ENCODE data around the gene VPS4B.

Gene VPS4B

GRCh38 chr18:63422087-63422863, at the start of gene VPS4B:
Gene VPS4B (minus strand): TSS chr18:63422476. CDS start chr18:63422259, 217 bp downstream.
- peak; percentile 99 for DNase-seq

DNA sequence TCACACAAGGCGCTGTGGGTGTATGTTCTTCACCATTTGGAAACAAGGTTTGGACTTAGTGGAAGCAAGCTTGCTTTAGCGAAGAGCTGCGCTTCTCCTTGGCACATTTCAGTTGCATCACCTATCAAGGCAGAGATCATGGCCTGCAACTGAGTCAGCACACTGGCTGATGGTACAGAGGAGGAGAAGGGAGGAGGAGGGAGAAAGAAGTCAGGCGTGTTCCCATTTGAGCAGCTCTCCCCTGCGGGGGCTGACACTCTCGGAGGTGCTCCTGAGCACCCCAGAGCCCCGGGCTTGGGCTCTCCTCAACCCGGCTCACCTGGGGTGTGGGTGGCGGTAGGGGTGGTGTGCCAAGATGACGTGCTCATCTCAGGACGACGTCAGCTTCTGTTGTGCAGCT, 48.5 kb upstream of the VPS4B start:
- no peak for DNase-seq

DNA sequence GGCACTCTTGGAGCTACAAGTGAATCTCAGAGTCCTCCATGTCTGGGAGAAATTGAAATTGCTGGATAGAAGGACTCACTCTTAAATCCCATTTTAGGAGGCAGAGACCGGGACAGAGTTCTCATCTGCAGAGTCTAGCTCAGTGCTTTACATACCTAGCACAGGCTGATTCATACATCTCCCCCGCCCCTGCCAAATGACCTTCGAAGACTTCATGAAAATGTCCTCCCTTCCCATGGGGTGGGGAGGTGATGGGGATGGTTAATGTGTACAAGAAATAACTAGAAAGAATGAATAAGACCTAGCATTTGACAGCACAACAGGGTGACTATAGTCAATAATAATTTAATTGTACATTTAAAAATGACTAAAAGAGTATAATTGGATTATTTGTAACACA, 46.3 kb upstream of the VPS4B start:
- DNase-seq = no peak

DNA sequence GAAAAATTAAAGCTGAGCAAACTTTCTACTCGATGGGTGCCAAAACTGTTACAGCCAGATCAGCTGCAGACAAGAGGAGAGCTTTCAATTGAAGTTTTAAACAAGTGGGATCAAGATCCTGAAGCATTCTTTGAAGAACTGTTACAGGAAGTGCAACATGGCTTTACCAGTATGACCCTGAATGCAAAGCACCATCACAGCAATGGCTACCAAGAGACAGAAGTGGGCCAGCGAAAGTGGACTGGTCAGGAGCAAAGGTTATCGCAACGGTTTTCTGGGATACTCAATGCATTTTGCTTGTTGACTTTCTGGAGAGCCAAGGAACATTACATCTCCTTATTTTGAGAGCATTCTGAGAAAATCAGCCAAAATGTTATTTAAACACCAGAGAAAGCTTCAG, 45.4 kb upstream of the VPS4B start:
- no peak for DNase-seq

DNA sequence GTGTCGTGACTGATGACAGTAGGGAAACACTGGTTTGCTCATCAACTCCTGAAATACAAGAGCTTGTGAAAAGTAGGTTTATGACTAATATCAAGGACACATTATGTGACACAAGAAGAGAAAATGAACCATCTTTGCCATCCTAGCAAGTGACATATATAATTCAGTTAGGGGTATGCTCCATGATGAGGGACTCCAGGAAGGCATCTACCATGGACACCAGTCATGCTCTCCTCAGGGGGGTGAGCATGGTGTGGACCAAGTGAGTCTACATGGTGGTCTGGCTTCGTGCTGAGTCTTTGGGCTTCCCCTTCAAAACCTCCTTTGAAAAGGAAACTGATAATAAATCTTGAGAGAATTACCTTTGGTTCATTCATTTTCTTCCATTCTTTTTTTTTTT, 42.8 kb upstream of the VPS4B start:
- no peak for DNase-seq

- DNase-seq = no peak
These were observed 42.2 kb upstream of the VPS4B start for GRCh38 chr18:63464434-63464833.

GRCh38 chr18:63460414-63460813, 38.1 kb upstream of the VPS4B start:
- DNase-seq = no peak

DNA sequence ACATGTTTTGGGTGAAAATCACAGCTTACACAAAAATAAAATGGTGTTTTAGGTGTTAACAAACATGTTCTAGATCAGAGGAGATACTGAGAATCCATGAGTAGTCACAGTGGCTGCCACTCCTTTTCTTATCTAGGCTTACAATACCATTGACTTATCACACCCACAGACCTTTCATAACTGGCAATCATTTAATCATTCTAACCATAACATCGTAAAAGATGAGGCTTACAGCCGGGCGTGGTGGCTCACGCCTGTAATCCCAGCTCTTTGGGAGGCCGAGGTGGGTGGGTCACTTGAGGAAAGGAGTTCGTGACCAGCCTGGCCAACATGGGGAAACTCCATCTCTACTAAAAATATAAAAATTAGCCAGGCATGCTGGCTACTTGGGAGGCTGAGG, 35.7 kb upstream of the VPS4B start:
- peak; percentile 48 for DNase-seq

GRCh38 chr18:63454497-63454896, 32.2 kb upstream of the VPS4B start:
- DNase-seq = no peak

DNA sequence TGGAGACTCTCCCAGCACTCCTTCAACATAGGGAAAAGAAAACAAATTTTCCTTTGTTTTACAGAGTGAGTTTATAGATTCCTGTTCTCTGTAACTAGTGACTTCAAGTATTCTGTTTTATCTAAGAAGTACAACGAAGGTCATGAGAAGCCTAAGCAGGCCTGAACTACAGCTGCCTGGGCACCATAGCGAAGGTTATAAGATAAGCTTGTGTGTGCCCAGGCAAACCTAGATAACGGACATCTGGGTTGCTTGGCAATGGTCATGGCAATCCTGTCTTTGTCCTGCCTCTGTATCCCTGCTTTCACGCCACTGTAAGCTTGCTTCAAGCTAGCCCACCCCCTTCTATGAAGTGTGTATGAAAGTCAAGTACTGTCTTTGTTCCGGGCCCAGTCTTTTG, 30.5 kb upstream of the VPS4B start:
- DNase-seq = peak; percentile 79

DNA sequence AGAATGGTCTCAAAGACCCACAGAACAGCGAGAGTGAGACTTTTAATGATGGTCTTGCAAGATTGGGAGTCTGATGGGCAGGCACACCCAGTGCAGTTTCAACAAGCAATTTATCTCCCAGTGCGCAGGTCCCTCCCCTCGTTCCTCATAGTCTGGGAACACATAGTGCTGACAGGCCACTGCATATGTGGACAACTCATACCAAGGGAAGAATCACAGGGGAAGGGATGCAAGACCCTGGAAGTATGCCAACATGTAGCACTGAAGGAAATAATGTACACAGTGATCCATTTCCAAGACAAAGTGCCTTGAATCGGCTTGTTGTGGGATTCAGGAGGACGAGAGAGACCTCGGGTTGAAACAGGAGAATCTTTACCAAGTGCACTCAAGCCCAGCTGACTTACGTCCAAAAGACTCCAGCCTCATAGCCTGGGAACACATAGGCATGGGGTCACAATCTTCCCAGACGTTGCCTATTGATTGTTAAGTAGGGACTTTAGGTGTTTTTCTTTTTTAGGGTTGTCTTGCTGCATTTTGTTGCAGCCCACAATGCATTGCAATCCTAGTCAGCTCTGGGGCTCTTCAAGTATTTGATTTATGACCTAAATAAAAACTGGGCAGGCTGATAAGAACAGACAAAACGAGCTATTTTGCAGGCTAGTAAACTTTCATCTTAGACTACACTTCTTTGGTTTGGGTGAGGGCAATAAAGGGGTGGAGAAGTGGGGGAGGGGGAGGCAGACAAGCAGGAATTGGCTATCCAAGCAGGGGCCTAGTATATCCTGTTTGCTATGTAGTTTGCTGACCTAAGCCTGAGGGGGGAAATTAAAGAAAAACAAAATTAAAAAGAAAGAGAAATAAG, 29.8 kb upstream of the VPS4B start:
- DNase-seq = peak; percentile 59

- DNase-seq = no peak
These were observed 27.1 kb upstream of the VPS4B start for GRCh38 chr18:63449426-63449825.

GRCh38 chr18:63447066-63447465, 24.8 kb upstream of the VPS4B start:
- no peak for DNase-seq

- no peak for DNase-seq
These were observed 24.0 kb upstream of the VPS4B start for GRCh38 chr18:63446266-63446665.

DNA sequence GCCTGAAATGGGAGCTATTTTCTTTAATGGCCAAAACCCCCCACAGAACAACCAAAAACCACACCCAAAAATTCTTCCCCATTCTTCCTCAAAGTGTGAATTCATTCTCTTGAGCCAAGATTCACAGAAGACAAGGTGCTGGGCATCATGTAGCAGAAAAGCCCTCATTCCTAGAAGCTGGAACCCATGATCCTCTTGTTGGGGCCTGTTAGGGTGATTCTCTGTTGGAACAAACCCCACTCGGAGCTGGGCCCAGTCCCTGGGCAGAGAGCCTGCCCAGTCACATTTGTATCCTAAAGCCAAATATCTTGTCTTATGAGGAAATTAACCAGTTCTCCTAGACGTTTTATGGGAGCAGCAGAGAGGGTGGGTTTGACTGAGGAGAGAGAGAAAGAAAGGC, 22.8 kb upstream of the VPS4B start:
- DNase-seq = no peak

- DNase-seq = peak; percentile 17
These were observed 22.3 kb upstream of the VPS4B start for GRCh38 chr18:63444580-63444979.

- DNase-seq = no peak
These were observed 21.6 kb upstream of the VPS4B start for GRCh38 chr18:63443829-63444228.

DNA sequence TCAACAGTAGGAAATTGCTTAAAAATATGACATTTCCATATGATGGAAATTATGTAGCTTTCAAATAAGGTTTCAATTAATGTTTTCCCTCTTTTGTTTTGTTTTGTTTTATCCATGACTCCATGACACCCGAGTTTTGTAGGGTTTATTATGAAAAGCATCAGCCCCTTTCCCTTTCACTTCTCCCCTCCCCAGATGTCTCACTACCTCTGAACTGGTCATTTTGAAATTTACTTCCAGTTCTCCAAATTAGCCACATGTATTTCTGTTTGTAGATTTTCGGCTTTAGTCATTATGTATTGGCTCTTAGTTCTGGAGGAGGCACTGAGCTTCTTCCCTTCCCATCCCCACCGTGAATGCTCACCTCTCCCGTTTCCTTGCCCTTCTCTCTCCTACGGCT, 18.6 kb upstream of the VPS4B start:
- DNase-seq = no peak

DNA sequence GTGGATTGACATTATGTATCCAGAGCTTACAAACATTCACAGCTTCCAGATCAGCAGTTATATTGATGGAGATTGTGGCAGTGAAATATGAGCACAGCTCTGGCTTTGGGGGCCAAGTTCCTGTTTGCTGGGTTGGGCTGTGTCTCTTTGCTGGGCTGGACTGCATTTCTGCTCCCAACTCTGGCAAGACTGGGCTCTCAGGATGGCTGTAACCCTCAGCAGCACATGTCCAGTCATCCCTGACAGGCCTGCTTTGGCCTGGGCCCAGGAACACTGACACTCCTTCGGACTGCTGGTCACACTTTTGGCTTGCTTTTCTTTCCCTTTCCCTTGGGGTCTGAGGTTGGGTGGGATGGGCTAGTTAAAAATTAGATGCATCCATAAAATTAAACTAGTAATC, 17.9 kb upstream of the VPS4B start:
- DNase-seq = no peak

GRCh38 chr18:63439334-63439733, 17.1 kb upstream of the VPS4B start:
- peak; percentile 72 for DNase-seq

GRCh38 chr18:63438181-63438580, 15.9 kb upstream of the VPS4B start:
- DNase-seq = no peak

- no peak for DNase-seq
These were observed 11.1 kb upstream of the VPS4B start for GRCh38 chr18:63433334-63433866.

DNA sequence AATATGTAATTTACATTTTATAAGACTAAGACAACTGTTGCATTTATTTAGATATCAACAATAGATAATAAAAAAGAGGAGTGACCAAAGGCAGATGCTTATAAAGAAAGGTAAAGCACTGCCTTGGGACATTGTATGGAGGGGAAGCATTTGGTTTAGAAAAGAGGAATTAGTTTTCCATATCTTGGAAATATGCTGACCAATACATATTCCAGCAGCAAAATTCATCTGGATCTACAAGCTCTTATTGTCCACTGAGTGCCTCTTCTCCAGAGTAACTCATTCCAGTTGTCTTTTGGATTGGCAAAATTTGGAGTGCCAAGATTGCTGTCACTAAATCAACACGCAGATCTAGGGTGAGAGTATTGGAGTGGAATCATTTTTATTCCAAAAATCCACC, 8.9 kb upstream of the VPS4B start:
- no peak for DNase-seq

- no peak for DNase-seq
These were observed 8.2 kb upstream of the VPS4B start for GRCh38 chr18:63430526-63430925.

Measured in hematopoietic multipotent progenitor cell treated with erythropoietin and hydrocortisone succinate and interleukin-3 and kit ligand, for 8 days (in vitro differentiated cells).